Measurements from ENCODE around the gene MMP25.
A peak's percentile ranks its signal among the peaks of the same experiment; 100 is the strongest.

DNA sequence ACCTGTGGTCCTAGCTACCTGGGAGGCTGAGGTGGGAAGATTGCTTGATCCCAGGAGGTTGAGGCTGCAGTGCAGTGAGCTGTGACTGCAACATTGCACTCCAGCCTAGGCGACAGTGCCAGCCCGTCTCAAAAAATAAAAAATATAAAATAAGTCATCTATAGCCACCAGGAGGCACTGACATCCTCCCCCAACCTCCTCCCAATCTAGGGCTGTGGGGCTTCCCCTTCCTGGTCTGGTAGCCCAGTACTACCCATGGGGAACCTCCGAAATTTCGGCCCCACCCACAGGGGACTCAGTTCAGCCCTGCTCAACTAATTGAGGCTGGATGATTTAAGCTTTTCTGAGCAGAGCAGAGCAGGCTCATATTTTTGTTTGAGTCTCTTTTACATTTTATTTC, 49.5 kb downstream of the MMP25 start:
- TF ChIP-seq EZH2 (IDR thresholded peaks at IDR 0.05; ENCODE audit: borderline replicate concordance, low read depth, low read length, poor library complexity, severe bottlenecking) = no peak
- TF ChIP-seq, protein P1, sequence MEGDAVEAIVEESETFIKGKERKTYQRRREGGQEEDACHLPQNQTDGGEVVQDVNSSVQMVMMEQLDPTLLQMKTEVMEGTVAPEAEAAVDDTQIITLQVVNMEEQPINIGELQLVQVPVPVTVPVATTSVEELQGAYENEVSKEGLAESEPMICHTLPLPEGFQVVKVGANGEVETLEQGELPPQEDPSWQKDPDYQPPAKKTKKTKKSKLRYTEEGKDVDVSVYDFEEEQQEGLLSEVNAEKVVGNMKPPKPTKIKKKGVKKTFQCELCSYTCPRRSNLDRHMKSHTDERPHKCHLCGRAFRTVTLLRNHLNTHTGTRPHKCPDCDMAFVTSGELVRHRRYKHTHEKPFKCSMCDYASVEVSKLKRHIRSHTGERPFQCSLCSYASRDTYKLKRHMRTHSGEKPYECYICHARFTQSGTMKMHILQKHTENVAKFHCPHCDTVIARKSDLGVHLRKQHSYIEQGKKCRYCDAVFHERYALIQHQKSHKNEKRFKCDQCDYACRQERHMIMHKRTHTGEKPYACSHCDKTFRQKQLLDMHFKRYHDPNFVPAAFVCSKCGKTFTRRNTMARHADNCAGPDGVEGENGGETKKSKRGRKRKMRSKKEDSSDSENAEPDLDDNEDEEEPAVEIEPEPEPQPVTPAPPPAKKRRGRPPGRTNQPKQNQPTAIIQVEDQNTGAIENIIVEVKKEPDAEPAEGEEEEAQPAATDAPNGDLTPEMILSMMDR (conservative IDR thresholded peaks at IDR 0.05; ENCODE audit: low read depth, low read length) = peak; percentile 44

Data from A673 (cell line).